KMS-11 (cell line): ENCODE data around the gene MGAT5B.

ENCODE experiments used
- H2AFZ ChIP-seq: fragments of 200-600 bp; sonication (generic); 2 replicates; pipeline ENCODE4 v1.6.1; 2016; ENCODE audit warnings: antibody characterized with exemption, mixed run types, low read depth
- H3K27ac ChIP-seq: fragments of 200-600 bp; sonication (generic); 2 replicates; pipeline ENCODE4 v1.6.1; 2016; ENCODE audit warnings: mild to moderate bottlenecking, mixed run types
- H3K27me3 ChIP-seq: fragments of 200-600 bp; sonication (generic); 2 replicates; pipeline ENCODE4 v1.6.1; 2017; ENCODE audit warnings: mild to moderate bottlenecking, low read depth, mixed run types, moderate library complexity; ENCODE audit not compliant: insufficient read depth
- H3K36me3 ChIP-seq: fragments of 200-600 bp; sonication (generic); 2 replicates; pipeline ENCODE4 v1.6.1; 2017; ENCODE audit warnings: mild to moderate bottlenecking, mixed run types; ENCODE audit not compliant: insufficient read depth
- H3K4me1 ChIP-seq: fragments of 200-600 bp; sonication (generic); 2 replicates; pipeline ENCODE4 v1.6.1; 2016; ENCODE audit warnings: mild to moderate bottlenecking, low read depth, mixed run types; ENCODE audit not compliant: poor library complexity, severe bottlenecking
- H3K4me2 ChIP-seq: fragments of 200-600 bp; sonication (generic); 2 replicates; pipeline ENCODE4 v1.7.0; 2016; ENCODE audit warnings: mild to moderate bottlenecking, mixed run types
- H3K4me3 ChIP-seq: fragments of 200-600 bp; sonication (generic); IDR thresholded peaks from 2 replicates; pipeline ENCODE4 v1.6.1; 2017; ENCODE audit warnings: low read depth, low read length, mixed read lengths; ENCODE audit not compliant: insufficient read depth
- H3K79me2 ChIP-seq: fragments of 200-600 bp; sonication (generic); 2 replicates; pipeline ENCODE4 v1.6.1; 2016; ENCODE audit warnings: low read depth, mixed run types; ENCODE audit not compliant: insufficient read depth
- H3K9ac ChIP-seq: fragments of 200-600 bp; sonication (generic); 2 replicates; pipeline ENCODE4 v1.6.1; 2016; ENCODE audit warnings: mild to moderate bottlenecking, mixed run types
- H4K20me1 ChIP-seq: fragments of 200-600 bp; sonication (generic); 2 replicates; pipeline ENCODE4 v1.6.1; 2016; ENCODE audit warnings: mild to moderate bottlenecking, mixed run types; ENCODE audit not compliant: insufficient read depth
- CTCF ChIP-seq: fragments of 200-600 bp; sonication (generic); conservative IDR thresholded peaks from 2 replicates; pipeline ENCODE4 v1.6.1; 2017; ENCODE audit warnings: low read depth, mild to moderate bottlenecking, antibody characterized with exemption, low read length, moderate library complexity, mixed read lengths

The MGAT5B gene

GRCh38 chr17:76900723-76901122 is 32.5 kb downstream of the MGAT5B start:
- Histone ChIP-seq H3K4me2 (no peak overlapping the region), H3K27ac (no peak overlapping the region), H3K36me3 (no peaks in the 10 kb centered on the region), H4K20me1 (no peaks in the 10 kb centered on the region), H3K4me1 (peaks cover 16% of the 10 kb centered on the region), H2AFZ (no peak overlapping the region), H3K79me2 (no peaks in the 10 kb centered on the region), H3K9ac (no peak overlapping the region), H3K4me3 (no peak overlapping the region), H3K27me3 (peaks cover 89% of the 10 kb centered on the region)
- no peak for TF ChIP-seq CTCF

DNA sequence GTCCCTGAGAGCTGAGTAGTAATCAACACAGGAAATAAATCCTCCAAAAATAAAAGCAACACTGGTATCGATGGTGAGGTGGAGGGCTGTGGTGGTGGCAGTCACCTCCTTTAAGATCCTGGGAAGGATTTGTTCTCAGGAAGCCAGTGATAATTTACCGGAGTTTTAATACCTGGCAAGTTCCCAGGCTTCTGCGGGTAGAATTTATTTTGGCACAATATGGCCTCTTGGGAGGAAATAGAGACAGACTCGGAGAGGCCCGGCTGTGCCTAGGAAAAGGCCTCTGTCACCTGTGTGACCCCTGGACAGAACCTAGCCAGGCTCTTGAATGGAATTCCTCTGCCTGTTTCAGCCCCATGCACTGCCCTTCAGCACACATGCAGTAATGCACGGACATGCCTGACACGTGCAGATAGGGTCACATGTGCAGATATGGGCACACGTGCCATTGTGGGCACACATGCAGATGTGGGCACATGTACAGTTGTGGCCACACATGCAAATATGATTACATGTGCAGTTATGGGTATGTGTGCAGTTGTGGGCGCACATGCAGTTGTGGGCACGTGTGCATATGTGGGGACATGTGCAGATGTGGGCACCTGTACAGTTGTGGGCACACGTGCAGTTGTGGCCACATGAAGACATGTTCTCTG is 33.5 kb downstream of the MGAT5B start:
- H3K27me3 ChIP-seq: peaks cover 89% of the 10 kb centered on the region
- H2AFZ ChIP-seq: no peak overlapping the region
- no peaks in the 10 kb centered on the region for H4K20me1 ChIP-seq
- peaks cover 9% of the 10 kb centered on the region for H3K4me1 ChIP-seq
- H3K4me2 ChIP-seq: no peak overlapping the region
- TF ChIP-seq CTCF: no peak
- no peak overlapping the region for H3K27ac ChIP-seq
- H3K9ac ChIP-seq: no peak overlapping the region
- no peaks in the 10 kb centered on the region for H3K79me2 ChIP-seq
- H3K36me3 ChIP-seq: no peaks in the 10 kb centered on the region
- no peak overlapping the region for H3K4me3 ChIP-seq

DNA sequence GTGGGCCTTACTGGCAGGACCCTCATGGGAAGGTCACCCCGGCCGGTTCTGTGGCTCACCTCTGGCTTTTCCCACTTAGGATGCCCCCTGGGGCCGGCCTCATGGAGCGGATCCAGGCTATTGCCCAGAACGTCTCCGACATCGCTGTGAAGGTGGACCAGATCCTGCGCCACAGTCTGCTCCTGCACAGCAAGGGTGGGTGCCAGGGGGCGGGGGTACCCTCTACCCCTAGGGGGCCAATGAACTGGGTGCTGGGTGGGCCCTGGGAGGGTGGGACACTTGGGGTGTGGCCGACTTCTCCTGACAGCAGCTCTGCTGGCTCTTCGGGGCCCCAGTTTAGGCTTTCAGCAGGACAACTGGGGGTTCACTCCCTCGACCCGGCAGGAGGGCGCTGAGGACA is 34.3 kb downstream of the MGAT5B start:
- Histone ChIP-seq H3K4me2 (no peak overlapping the region), H3K9ac (no peak overlapping the region), H3K27me3 (peaks cover 92% of the 10 kb centered on the region), H3K36me3 (no peaks in the 10 kb centered on the region), H3K4me3 (no peak overlapping the region), H4K20me1 (no peaks in the 10 kb centered on the region), H3K27ac (no peak overlapping the region), H3K79me2 (no peaks in the 10 kb centered on the region), H3K4me1 (peaks cover 1% of the 10 kb centered on the region), H2AFZ (no peak overlapping the region)
- no peak for TF ChIP-seq CTCF

DNA sequence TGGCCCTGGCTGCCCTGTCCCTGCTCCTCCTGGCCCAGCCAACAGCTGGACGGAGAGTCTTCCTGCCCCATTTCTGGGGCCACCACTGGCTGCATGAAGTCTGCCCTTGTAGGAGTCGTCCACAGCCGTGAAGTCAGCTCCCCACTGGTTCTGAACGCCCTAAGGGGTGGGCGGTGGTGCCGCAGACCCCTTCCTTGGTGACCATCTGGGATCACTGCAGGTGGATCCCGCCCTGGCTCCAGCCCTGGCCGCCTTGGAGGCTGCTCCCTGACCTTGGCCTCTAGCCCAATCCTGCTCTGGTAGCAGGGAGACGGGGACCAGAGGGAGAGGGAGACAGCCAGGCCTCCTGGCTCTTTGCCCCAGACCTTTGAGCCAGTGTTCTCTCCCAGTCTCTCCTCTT is 35.4 kb downstream of the MGAT5B start:
- no peaks in the 10 kb centered on the region for H4K20me1 ChIP-seq
- H3K27me3 ChIP-seq: peaks cover 100% of the 10 kb centered on the region
- no peaks in the 10 kb centered on the region for H3K36me3 ChIP-seq
- no peak overlapping the region for H3K4me2 ChIP-seq
- H3K27ac ChIP-seq: no peak overlapping the region
- H3K79me2 ChIP-seq: no peaks in the 10 kb centered on the region
- no peak for TF ChIP-seq CTCF
- no peaks in the 10 kb centered on the region for H3K4me1 ChIP-seq
- H3K9ac ChIP-seq: no peak overlapping the region
- no peak overlapping the region for H2AFZ ChIP-seq
- no peak overlapping the region for H3K4me3 ChIP-seq
